ENCODE measurements around the gene AHNAK2.
A peak's percentile ranks its signal among the peaks of the same experiment; 100 is the strongest.

AHNAK2 gene

DNA sequence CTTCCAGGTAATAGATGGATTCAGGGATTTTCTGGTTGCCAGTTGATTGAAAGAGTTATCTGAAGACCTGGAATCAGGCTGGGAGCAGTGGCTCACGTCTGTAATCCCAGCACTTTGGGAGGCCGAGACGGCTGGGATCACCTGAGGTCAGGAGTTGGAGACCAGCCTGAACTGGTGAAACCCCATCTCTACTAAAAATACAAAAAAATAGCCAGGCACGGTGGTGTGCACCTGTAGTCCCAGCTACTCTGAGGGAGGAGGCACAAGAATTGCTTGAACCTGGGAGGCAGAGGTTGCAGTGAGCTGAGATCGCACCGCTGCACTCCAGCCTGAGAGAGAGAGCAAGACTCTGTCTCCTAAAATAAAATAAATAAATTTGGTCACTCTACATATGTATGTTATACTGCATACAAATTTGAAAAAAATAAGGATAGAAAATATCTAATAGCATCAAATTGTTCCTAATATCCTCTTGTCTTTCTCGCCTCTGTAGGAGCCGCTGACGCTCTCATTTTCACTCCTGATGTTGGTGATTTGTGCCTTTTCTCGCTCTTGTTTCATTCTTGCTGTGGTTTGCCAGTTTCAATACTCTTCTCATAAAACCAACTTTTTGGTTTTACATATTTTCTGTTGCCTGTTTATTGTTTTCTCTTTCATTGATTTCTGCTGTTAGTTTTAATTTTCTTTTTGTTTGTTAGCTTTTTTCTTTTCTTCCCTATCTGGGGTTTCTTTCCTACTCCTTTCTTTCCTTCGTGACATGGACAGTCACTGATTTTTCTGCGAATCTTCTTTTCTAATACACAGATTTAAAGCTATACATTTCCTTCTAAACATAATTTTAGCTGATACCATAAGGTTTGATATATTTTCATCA, 77.3 kb downstream of the AHNAK2 start:
- peaks cover 18% of the 10 kb centered on the region; the same call in 1 of the 2 replicates for H3F3A ChIP-seq (ENCODE audit: insufficient read depth, low read length)
- no peaks in the 10 kb centered on the region for H3K9me2 ChIP-seq (replicated peaks; ENCODE audit: insufficient read depth, low read length)
- H2AFZ ChIP-seq (ENCODE audit: low read length) = no peak overlapping the region
- peak overlapping the region; percentile 54; the same call in 1 of the 2 replicates for H3K4me2 ChIP-seq (ENCODE audit: low read depth, low read length)
- H3K27ac ChIP-seq (ENCODE audit: low read length) = no peak overlapping the region
- no peaks in the 10 kb centered on the region for H3K9me3 ChIP-seq (replicated peaks; ENCODE audit: insufficient read depth, low read length)
- peaks cover 57% of the 10 kb centered on the region for H3K27me3 ChIP-seq (replicated peaks; ENCODE audit: insufficient read depth, low read length)
- H3K4me1 ChIP-seq (ENCODE audit: low read length) = peaks cover 18% of the 10 kb centered on the region
- no peaks in the 10 kb centered on the region for H4K20me1 ChIP-seq (ENCODE audit: insufficient read depth, low read length)
- DNase-seq = peak; percentile 37
- no peak overlapping the region for H3K9ac ChIP-seq (ENCODE audit: low read length)
- H3K4me3 ChIP-seq (ENCODE audit: low read length) = no peak overlapping the region
- H3K36me3 ChIP-seq (replicated peaks; ENCODE audit: insufficient read depth, low read length) = no peaks in the 10 kb centered on the region
- TF ChIP-seq CTCF (IDR thresholded peaks at IDR 0.05; ENCODE audit: low read length) (no peak), EZH2 (optimal IDR thresholded peaks at IDR 0.05; ENCODE audit: low read depth, low read length) (no peak), EZH2phosphoT487 (IDR thresholded peaks at IDR 0.05; ENCODE audit: low read length) (no peak)
- no peaks in the 10 kb centered on the region for H3K79me2 ChIP-seq (ENCODE audit: low read length)

DNA sequence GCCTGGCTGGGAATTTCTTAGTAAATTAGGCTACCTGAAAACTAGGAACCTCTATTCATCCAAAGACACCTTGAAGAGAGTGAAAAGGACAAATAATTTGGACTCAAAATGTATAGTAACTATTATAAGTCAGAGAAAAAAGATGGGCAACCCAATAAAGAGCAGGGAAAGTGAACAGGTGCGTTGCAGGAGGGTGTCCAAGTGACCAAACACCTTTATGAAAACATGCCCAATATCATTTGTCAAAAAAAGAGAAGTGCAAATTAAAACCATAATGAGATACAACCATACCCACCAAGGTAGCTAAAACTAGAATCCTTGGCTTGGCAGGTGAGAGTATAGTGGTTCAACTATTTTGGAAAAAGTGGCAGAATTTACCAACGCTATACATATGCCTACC, 78.4 kb downstream of the AHNAK2 start:
- H3K4me3 ChIP-seq (ENCODE audit: low read length) = no peak overlapping the region
- H3K9ac ChIP-seq (ENCODE audit: low read length) = no peak overlapping the region
- H4K20me1 ChIP-seq (ENCODE audit: insufficient read depth, low read length) = no peaks in the 10 kb centered on the region
- no peak overlapping the region for H3K27ac ChIP-seq (ENCODE audit: low read length)
- H3K4me2 ChIP-seq (ENCODE audit: low read depth, low read length) = no peak overlapping the region
- TF ChIP-seq EZH2phosphoT487 (IDR thresholded peaks at IDR 0.05; ENCODE audit: low read length) (no peak), EZH2 (optimal IDR thresholded peaks at IDR 0.05; ENCODE audit: low read depth, low read length) (no peak), CTCF (IDR thresholded peaks at IDR 0.05; ENCODE audit: low read length) (no peak)
- peaks cover 18% of the 10 kb centered on the region; the same call in 1 of the 2 replicates for H3F3A ChIP-seq (ENCODE audit: insufficient read depth, low read length)
- H3K27me3 ChIP-seq (replicated peaks; ENCODE audit: insufficient read depth, low read length) = peaks cover 55% of the 10 kb centered on the region
- H3K9me3 ChIP-seq (replicated peaks; ENCODE audit: insufficient read depth, low read length) = no peaks in the 10 kb centered on the region
- no peak for DNase-seq
- H3K9me2 ChIP-seq (replicated peaks; ENCODE audit: insufficient read depth, low read length) = no peaks in the 10 kb centered on the region
- H3K4me1 ChIP-seq (ENCODE audit: low read length) = peaks cover 18% of the 10 kb centered on the region
- no peak overlapping the region for H2AFZ ChIP-seq (ENCODE audit: low read length)
- H3K36me3 ChIP-seq (replicated peaks; ENCODE audit: insufficient read depth, low read length) = no peaks in the 10 kb centered on the region
- no peaks in the 10 kb centered on the region for H3K79me2 ChIP-seq (ENCODE audit: low read length)

DNA sequence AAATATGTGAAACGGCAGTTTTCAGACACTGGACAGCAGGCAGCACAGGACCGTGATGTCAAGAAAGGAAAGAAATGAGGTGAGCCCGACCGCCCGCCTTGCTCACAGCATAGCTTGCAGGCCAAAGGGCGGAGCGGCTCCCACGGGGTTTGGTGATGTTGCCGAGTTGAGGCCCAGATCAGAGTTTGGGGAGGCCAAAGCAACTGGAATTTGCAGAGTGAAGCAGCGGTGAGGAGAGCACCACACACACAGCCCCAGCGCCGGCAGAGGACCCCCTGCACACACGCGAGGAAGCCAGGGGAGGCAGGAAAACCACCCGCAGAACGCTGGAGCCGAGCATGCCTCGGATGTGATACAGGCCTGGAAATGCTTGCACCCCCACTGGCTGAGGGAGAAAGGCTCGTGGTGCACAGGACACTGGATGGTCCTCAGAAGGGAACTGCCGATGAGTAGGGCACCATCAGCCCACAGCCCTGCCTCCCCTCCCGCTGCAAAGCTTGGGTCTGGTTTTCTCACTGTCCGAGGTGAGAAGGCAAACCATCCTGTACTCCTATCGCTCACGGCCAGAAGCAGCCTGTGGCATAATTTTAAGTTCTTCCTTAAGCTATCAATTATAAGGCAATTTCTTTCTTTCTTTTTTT, 79.2 kb downstream of the AHNAK2 start:
- Histone ChIP-seq H3K27ac (ENCODE audit: low read length) (no peak overlapping the region), H3K79me2 (ENCODE audit: low read length) (no peaks in the 10 kb centered on the region), H3K27me3 (replicated peaks; ENCODE audit: insufficient read depth, low read length) (peaks cover 48% of the 10 kb centered on the region), H3K36me3 (replicated peaks; ENCODE audit: insufficient read depth, low read length) (no peaks in the 10 kb centered on the region), H3K4me2 (ENCODE audit: low read depth, low read length) (no peak overlapping the region), H3K4me1 (ENCODE audit: low read length) (peaks cover 22% of the 10 kb centered on the region), H3K9me2 (replicated peaks; ENCODE audit: insufficient read depth, low read length) (no peaks in the 10 kb centered on the region), H3K9me3 (replicated peaks; ENCODE audit: insufficient read depth, low read length) (no peaks in the 10 kb centered on the region), H3K4me3 (ENCODE audit: low read length) (no peak overlapping the region), H3K9ac (ENCODE audit: low read length) (no peak overlapping the region), H2AFZ (ENCODE audit: low read length) (no peak overlapping the region), H4K20me1 (ENCODE audit: insufficient read depth, low read length) (no peaks in the 10 kb centered on the region), H3F3A (ENCODE audit: insufficient read depth, low read length) (peaks cover 18% of the 10 kb centered on the region; the same call in 1 of the 2 replicates)
- TF ChIP-seq CTCF (IDR thresholded peaks at IDR 0.05; ENCODE audit: low read length) (no peak), EZH2phosphoT487 (IDR thresholded peaks at IDR 0.05; ENCODE audit: low read length) (no peak), EZH2 (optimal IDR thresholded peaks at IDR 0.05; ENCODE audit: low read depth, low read length) (no peak)
- no peak for DNase-seq

All from MM.1S (cell line).